ENCODE results near the gene RAD54L.

DNA sequence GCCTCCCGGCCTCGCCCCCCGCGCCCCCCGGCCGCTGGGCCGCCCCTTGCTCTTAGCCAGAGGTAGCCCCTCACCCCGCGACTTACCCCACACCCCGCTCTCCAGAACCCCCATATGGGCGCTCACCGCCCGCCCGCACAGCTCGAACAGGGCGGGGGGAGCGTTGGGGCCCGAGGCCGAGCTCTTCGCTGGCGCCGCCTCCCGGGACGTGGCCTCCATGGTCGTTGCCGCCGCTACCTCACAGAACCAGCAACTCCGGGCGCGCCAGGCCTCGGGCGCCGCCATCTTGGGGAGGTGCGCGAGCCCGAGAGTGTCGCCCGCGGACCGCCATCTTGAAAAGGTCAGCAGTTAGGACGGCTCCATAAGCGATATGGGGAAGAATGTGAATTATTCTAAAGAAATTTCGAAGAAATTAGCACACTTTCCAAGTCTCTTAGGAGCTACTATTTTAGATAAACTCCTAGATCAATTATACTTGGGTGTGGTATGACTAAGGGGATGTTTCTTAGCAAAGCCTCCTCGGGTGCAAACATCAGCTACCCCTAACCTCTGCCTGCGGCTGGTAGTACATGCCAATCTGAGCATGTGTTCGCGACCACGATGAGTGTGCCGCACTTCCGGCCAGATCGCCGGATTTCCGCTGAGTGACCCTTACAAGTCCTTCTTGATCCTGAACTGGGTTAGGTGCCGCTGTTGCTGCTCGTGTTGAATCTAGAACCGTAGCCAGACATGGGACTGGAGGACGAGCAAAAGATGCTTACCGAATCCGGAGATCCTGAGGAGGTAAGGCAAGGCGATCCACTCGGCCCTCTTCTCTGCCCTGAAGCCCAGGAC is 55.7 kb downstream of the RAD54L start, which contains the start of the genes LRRC41 and UQCRH:
- TF ChIP-seq, protein P1, sequence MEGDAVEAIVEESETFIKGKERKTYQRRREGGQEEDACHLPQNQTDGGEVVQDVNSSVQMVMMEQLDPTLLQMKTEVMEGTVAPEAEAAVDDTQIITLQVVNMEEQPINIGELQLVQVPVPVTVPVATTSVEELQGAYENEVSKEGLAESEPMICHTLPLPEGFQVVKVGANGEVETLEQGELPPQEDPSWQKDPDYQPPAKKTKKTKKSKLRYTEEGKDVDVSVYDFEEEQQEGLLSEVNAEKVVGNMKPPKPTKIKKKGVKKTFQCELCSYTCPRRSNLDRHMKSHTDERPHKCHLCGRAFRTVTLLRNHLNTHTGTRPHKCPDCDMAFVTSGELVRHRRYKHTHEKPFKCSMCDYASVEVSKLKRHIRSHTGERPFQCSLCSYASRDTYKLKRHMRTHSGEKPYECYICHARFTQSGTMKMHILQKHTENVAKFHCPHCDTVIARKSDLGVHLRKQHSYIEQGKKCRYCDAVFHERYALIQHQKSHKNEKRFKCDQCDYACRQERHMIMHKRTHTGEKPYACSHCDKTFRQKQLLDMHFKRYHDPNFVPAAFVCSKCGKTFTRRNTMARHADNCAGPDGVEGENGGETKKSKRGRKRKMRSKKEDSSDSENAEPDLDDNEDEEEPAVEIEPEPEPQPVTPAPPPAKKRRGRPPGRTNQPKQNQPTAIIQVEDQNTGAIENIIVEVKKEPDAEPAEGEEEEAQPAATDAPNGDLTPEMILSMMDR (IDR thresholded peaks at IDR 0.05), result no peak
- TF ChIP-seq EZH2 (IDR thresholded peaks at IDR 0.05; ENCODE audit: borderline replicate concordance, insufficient read depth, low read depth, low read length, poor library complexity, severe bottlenecking), result no peak

Measured in B cell (primary cell).